ENCODE data around the gene CD151. TPM values are rescaled to one million over a fixed set of nuclear protein-coding genes. Genes with fewer than 3 reads are reported as not detected.

Gene CD151
- polyA plus RNA-seq (2013, experiment 1 of 2; ENCODE audit: insufficient read length): 565 TPM
- 422 TPM for polyA plus RNA-seq (2013, experiment 2 of 2; ENCODE audit: insufficient read length)

DNA sequence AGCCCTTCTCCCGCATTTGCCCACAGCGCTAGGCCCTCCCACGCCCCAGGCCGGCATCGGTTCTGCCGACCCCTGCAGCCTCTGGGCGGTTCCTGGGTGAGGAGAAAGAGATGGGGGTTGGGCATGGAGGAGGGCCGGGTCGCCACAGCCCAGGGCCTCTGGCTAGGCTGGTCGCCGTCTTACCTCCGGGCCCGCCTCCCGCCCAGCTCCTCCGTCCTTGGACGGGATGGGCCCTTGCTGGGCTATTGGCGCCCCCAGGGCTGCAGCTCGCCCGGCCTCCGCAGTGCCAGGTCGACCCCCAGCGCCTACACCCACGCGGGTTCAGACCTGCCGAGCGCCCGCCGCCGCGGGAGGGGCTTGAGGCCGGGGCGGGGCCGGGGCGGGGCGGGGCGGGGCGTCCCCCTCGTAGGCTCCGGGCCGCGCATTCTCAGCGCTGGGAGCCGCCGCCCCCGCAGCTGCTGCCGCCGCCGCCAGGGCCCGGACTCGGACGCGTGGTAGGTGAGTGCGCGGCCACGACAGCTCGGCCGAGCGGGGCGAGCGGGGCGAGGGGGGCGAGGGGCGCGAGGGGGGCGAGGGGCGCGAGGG, at the start of gene CD151:
TSS of gene CD151 (plus strand) at position 424 of the 585 bp plus-strand sequence. CDS start 3,118 bp downstream, outside the sequence.
- peak; percentile 62 for DNase-seq

DNA sequence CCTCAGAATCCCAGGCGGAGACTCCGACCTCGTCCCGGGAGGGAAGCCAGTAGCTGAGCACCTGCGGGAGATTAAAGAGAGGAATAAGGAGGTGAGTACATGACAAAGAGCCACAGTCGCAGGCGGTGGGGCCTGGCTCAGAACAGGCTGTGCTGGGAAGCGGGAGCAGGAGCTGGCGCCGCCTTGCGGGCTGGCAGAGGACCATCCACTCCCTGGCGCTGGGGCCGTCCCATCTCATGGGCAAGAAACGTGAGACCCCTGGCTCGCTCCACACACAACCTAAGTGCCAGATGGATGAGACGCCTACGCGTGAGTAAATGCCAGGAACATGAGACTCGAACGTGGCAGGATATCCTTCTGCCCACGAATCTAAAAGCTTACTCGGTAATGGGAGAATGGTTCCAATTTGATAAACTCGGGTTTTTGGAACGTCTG, 49.2 kb upstream of the CD151 start:
- peak; percentile 82 for DNase-seq

- no peak for DNase-seq
These were observed 46.3 kb upstream of the CD151 start for GRCh38 chr11:786235-787083.

DNA sequence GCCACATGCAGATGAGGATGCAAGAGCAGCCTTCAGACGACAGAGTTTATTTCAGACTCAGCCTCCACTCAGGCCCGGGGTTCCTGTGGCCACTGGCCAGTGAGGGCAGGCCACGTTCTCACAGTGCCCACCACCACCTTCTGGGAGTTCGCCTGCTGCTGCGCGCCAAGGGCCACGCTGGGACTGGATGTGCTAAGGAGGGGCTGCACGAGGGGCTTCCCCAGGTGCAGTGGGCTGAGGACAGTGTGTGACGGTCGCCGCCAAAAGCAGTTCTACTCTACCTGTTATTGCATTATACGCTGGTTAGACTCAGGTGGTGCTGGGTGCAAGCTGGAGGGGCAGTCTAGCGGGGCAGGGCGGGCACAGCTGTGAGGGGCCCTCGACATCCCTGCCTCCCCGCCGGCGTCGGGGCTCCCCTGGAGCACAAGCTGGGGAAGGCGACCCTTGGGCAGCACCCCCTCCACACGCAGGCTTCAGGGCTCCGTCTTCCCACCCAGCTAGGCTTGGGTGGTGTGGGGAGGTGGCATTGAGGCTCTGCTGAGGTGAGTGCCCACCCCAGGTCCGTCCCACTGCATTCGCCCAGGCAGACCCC, 45.6 kb upstream of the CD151 start:
- no peak for DNase-seq

DNA sequence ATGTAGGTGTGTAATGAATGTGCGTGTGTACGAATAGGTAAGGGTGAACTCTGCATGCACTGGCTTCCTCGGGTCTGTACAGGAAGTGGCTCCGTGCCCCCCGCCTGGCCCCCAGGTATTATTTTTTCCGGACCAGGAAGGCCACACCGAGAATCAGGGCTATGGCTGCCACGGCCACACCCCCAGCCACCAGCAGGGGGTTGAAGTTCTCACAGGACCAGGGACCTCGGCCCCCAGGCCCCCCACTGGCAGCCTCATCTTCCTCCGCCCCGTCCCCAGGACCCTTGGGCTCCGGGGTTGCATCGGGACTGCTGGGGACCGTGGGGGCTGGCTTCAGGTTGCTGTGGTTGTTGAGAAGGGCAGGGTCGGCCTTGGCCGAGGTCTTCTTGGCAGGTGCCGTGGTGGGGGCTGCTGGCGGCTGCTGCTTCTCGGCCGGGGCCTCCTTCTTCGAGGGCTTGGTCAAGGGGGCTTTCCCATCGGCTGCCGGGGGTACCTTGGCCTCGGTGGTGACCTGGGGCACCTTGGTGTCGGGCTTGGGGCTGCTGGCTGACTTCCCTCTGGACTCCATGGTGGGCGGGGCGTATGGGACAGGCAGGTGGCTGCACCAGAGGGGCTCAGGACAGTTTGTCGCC, 44.6 kb upstream of the CD151 start:
- DNase-seq: no peak

GRCh38 chr11:788953-789940, 43.5 kb upstream of the CD151 start:
- DNase-seq: no peak

GRCh38 chr11:789943-790342, 42.8 kb upstream of the CD151 start, which contains the start of gene CEND1:
TSS of gene CEND1 (minus strand) at chr11:790090. CDS start at chr11:788576, 1,514 bp downstream.
- DNase-seq: peak; percentile 49

GRCh38 chr11:790721-791564, 41.8 kb upstream of the CD151 start:
- peak; percentile 26 for DNase-seq

GRCh38 chr11:791658-792534, 40.9 kb upstream of the CD151 start:
- no peak for DNase-seq

- no peak for DNase-seq
These were observed 40.3 kb upstream of the CD151 start for GRCh38 chr11:792535-792821.

DNA sequence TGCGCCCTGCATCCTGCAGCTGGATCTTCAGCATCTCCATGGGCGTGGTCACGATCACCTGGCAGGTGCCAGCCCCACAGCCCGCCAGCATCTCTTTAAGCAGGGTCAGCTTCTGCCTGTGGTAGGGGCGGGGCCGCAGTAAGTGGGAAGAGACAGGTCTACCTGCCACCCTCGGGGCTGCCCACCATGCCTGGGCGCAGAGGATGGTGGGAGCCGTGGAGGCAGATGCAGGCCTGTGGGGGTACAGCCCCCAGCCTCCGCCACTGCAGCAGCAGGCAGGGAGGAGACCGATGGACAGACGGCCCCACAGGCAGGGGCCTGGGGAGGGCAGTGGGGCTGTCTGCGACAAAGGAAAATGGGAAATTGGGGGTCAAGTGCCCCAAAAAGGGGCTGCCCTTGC, 39.9 kb upstream of the CD151 start:
- no peak for DNase-seq

DNA sequence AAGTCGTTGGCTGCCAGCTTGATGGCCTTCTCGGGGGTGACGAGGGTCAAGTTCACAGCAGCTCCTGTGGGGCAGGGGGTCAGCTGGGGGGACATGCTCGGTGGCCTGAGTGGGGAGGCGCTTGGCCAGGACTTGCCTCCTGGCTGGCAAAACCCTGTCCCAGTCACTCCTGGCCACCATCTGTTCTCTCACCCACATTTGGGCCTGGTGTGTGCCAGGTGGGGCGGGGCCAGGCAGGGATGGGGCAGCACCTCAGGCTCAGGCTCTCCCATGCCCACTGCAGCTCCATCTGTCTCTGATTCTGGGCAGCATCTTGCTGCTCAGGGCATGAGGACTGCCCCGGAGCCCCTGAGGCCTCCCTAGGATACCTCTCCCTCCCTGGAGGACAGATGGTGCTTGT, 39.2 kb upstream of the CD151 start:
- no peak for DNase-seq

DNA sequence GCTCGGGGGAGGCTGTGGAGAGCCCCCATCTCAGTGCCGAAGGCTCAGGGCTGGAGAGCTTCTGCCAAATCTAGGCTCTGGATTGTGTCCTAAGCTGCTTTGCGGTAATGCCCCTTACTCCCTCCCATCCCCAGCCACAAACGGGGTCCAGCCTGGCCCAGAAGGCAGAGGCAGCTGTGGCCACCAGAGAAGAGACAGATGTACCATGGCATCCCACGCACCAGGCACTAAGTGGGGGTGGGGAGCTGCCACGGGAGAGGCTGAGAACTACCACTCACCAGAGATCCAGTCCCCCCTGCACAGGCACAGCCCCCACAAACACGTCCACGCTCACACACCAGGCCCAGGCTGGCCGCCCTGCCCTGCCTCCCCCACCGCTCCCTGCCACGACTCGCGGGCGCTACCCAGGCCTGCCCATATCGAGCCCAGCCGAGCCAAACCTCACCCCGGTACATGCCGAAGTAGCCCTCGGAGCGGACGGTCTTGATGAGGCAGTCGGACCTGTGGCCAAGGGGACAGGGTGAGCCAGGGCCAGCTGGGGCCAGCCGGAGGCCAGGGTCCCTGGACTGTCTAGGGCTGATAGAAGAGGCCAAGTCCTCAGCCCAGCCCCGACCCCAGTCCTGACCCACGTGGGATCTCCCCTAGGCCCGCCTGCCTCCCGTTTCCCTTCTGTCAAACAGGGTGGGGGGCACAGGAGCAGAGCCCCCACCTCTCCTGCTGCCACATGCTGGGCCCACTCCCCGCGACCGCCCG, 38.6 kb upstream of the CD151 start:
- no peak for DNase-seq

GRCh38 chr11:794766-795633, 37.8 kb upstream of the CD151 start:
- DNase-seq: no peak

- DNase-seq: peak; percentile 93
These were observed 36.9 kb upstream of the CD151 start for GRCh38 chr11:795634-796564.

DNA sequence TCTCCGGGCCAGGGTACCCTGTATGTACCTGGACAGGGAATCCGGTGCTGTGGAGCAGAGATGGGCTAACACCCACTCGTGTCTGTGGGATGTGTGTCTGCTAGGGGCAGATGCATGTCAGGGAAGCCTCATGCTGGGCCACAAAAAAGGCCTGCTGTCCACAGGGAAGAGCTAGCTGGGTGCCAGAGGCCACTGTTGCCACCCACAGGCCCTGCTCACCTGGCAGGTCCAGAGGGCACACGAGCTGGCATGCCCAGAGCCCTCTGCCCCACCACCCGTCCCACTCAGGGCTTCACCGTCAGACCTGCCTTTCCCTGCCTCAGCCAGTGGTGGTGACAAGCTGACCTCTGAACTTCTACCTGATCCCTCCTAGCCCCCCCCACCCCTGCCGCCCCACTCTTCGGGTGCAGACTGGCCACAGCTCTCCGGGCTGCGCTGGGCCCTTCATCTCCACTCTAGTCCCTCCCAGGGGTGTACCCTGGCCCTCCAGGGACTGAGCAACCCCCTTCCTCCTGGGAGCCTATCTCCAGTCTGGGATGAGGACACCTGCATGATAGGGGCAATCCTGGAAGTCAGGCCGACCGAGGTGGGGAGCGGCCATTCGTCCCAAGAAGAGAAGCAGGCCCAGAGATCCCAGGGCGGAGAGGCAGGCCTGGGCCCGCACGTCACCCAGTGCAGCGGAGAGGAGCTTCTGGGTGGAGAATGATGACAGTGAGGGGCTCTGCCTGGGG, 36.0 kb upstream of the CD151 start:
- DNase-seq: no peak
